T-helper 1 cell (primary cell): ENCODE results near the gene LTBP4.
"Not testable (repeated sequence)": the region's sequence is repeated elsewhere in the genome, so short reads cannot be mapped to it uniquely, and the experiment has no call there.

Experiments used
- DNase-seq, 5 donors: peaks; one replicate each; pipeline ENCODE4 v3.0.0-alpha.2; 2012 to 2020

The LTBP4 gene

DNA sequence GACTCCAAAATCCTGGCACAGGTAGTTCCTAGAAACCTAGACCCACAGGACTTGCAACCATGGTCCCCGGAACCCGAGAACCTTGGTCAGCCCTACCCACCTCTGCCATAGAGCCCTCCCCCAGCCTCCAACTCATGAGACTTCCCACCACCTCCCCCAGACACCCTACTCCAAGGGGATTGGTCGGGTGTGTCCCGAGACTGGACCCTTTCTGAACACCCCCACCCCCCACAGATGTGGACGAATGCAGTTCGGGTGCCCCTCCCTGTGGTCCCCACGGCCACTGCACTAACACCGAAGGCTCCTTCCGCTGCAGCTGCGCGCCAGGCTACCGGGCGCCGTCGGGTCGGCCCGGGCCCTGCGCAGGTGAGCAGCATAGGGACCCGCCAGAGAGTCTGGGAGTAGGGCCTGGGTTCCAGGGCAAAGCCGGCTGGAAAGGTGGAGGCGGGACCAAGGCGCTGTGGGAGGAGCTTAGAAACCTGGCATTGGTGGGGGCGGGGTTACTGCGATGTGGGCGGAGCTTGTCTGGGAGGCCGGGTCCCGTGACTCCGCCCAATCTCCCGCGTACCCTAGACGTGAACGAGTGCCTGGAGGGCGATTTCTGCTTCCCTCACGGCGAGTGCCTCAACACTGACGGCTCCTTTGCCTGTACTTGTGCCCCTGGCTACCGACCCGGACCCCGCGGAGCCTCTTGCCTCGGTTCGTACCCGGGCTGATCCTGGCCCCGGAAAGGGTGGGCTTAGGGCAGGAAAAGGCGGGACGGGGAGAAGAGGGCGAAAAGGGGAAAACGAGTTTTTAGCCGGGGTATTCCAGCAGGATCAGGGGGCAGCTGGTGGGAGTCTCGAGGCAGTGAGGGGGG lies 11.9 kb downstream of the LTBP4 start:
- DNase-seq: peak in 4 of 5 donors; percentile 54 to 76 (median 62)

DNA sequence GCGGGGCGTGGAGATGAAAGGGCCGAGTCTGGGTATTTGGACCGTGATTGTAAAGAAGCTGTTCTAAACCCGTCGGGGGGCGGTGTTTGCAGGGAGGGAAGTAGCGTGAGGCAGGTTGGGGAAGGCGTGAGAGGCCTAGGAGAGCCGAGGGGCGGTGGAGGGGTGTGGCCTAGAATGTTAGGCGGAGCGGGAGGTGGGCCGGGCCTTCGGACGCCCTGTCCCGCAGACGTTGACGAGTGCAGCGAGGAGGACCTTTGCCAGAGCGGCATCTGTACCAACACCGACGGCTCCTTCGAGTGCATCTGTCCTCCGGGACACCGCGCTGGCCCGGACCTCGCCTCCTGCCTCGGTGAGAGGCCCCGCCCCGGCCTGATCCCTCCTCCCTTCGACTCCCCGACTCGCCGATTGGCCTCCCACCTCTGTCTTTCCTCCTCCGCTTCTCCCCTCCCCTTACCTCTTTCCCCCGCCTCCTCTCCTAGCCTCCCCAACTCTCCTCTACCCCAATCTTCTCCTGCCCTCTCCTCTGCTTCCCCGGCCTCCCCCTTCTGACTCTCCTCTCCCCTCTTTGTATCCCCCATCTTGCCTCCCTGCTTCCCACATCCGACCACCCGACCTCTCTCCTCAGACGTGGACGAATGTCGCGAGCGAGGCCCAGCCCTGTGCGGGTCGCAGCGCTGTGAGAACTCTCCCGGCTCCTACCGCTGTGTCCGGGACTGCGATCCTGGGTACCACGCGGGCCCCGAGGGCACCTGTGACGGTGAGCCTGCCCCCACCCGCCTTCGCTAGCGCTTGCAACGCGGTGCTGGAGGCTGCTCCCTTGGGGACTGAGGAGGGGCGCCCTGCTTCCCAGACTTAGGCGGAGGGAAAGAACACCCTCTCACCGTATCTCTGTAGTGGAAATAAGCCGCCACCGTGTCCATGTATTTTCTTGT lies 12.8 kb downstream of the LTBP4 start:
- DNase-seq: peak; percentile 69 to 90 (median 79)

DNA sequence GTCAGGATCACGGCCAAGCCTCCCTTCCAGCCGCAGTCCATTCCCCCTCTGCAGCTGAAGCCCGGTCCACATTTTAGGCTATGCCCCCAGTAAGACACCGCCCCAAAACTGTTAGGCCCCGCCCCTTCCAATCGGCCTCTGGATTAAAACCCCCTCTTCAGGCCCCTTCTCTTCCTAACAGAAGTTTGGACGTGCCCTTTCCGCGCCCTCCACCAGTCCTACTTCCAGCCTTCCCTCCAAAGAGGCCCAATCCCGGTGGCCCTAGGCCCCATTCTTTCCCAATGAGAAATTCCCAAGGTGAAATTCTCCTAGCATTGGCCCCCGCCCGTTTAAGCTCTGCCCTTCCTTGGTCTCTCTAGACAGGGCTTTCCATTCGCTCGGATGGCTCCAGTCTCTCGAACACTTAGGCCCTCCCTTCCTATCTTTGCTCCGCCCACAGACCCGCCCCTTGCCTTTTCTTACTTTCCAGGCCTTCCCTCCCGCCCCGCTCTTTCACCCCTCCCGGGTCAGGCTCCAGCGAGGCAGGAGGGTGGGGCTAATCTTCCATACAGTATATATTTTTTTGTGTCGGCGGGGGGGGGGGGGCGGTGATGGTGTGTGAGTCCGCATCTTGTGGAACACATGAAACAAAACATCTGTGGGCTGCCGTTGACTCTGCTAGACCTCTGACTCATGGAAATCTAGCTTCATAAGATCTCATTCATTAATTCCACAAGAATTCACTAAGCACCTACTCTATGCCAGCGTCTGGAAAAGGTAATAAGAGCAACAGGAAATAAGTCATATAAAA lies 13.6 kb downstream of the LTBP4 start:
- peak; percentile 65 to 84 (median 70) for DNase-seq

DNA sequence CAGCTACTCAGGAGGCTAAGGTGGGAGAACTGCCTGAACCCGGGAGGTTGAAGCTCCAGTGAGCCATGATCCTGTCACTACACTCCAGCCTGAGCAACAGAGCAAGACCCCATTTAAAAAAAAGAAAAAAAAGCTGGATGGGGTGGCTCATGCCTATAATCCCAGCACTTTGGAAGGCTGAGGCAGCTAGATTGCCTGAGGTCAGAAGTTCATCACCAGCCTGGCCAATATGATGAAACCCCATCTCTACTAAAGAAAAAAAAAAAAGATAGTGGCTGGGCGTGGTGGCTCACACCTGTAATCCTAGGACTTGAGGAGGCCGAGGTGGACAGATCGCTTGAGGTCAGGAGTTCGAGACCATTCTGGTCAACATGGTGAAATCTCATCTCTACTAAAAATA lies 15.0 kb downstream of the LTBP4 start:
- DNase-seq: no peak

DNA sequence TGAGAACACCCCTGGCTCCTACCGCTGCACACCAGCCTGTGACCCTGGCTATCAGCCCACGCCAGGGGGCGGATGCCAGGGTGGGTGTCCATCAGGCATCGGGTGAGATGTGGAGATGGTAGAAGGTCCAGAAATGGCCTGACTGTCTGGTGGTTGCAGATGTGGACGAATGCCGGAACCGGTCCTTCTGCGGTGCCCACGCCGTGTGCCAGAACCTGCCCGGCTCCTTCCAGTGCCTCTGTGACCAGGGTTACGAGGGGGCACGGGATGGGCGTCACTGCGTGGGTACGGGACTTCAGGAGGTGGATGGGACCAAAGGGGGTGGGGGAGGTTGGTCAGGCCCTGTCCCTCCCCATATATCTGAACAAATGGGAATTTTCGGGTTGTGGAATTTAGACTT lies 15.8 kb downstream of the LTBP4 start:
- DNase-seq: no peak

DNA sequence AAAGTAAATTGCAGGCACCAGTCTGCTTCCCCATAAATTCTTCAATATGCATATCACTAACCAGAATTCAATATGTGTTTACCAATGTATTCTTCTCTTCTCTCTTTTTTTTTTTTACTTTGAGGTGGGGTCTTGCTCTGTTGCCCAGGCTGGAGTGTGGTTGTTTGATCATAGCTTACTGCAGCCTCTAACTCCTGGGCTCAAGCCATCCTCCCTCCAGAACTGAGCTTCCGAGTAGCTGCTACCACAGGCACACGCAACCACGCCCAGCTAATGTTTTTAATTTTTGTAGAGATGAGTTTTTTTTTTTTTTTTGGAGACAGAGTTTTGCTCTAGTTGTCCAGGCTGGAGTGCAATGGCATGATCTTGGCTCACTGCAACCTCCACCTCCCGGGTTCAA lies 16.8 kb downstream of the LTBP4 start:
- no peak for DNase-seq

DNA sequence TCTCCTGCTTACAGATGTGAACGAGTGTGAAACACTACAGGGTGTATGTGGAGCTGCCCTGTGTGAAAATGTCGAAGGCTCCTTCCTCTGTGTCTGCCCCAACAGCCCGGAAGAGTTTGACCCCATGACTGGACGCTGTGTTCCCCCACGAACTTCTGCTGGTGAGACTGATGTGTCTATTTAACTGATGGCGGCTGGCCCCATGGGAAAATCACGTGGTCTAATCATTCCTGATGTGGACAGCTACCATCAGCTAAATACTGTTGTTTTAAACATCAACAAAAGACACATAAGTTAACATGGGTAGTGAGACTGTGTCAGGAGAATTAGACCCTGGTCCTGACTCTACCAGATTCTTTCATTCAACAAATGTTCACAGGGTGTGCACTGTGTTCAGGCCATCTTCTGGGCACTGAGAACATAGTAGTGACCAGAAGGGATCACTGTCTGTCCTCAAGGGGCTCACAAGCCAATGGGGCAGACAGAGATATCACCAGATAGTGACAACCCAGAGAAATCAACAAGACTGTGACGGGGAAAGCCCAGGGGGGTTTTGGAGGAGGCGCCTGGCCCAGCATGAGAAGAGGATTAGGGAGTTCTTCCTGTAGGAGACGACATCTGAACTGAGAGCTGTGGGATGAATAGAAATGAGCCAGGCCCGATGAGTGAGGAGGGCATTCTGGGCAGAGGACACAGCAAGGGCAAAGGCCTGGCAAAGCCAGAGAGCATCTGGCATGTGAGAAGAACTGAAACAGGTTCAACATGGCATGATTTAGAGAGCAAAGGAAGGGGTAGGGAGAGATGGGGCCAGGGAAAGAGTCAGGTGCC lies 18.4 kb downstream of the LTBP4 start:
- no peak for DNase-seq

DNA sequence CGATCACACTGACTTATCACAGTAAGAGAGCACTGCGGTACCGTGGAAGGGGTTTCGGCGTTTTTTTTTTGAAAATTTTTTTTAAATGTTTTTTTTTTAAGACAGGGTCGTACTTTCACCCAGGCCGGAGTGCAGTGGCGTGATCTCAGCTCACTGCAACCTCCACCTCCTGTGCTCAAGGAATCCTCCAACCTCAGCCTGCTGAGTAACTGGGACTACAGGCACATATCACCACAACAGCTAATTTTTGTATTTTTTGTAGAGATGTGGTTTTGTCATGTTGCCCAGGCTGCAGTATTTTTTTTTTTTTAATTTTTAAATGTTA lies 19.0 kb downstream of the LTBP4 start:
- no peak for DNase-seq

DNA sequence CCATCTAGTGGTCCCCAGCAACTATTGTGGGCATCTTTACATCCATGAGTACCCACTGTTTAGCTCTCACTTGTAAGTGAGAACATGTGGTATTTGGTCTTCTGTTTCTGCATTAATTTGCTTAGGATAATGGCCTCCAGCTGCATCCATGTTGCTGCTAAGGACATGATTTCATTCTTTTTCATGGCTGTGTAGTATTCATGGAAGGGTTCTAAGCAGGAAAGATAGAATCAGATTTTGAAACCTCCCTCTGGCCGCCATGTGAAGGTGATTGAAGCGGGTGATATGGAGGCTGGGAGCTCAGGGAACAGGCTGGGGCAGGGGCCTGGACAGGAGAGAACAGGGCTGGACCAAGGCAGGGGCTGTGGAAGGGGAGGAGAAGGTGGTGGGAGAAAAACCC lies 20.1 kb downstream of the LTBP4 start:
- DNase-seq: no peak

DNA sequence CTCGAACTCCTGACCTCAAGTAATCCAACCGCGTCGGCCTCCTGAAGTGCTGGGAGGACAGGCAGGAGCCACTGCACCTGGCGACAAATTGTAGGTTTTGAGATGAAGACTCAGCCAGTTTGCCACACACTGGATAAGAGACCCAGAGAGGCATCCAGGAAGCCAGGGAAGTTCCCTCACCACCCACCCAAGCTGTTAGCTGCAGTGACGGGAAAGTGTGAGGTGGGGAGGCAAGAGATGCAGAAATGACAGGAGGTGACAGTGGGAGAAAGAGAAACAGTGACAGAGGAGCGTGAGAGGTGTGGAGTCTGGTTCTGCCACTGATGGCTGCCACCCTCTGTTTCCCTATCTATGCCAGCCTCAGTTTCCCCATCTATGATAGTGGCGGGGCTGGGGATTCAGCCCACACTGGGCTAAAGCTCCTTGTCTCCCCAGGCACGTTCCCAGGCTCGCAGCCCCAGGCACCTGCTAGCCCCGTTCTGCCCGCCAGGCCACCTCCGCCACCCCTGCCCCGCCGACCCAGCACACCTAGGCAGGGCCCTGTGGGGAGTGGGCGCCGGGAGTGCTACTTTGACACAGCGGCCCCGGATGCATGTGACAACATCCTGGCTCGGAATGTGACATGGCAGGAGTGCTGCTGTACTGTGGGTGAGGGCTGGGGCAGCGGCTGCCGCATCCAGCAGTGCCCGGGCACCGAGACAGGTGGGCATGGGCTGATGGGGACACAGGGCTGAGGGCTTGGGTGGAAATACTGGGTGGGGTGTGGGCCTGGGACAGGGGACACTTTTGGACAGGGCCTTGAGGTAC lies 21.0 kb downstream of the LTBP4 start:
- DNase-seq: no peak

DNA sequence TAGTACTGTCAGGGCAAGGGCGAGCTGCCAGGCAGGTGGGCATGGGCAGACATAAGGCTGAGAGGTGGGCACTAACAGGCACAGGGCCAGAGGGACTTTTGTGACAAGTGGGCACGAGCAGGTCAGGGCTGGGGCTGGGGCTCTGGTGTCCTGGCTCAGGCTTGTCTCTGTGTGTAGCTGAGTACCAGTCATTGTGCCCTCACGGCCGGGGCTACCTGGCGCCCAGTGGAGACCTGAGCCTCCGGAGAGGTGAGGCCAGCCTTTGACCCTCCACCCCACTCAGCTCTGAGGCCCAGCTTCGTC lies 21.6 kb downstream of the LTBP4 start:
- DNase-seq: no peak

DNA sequence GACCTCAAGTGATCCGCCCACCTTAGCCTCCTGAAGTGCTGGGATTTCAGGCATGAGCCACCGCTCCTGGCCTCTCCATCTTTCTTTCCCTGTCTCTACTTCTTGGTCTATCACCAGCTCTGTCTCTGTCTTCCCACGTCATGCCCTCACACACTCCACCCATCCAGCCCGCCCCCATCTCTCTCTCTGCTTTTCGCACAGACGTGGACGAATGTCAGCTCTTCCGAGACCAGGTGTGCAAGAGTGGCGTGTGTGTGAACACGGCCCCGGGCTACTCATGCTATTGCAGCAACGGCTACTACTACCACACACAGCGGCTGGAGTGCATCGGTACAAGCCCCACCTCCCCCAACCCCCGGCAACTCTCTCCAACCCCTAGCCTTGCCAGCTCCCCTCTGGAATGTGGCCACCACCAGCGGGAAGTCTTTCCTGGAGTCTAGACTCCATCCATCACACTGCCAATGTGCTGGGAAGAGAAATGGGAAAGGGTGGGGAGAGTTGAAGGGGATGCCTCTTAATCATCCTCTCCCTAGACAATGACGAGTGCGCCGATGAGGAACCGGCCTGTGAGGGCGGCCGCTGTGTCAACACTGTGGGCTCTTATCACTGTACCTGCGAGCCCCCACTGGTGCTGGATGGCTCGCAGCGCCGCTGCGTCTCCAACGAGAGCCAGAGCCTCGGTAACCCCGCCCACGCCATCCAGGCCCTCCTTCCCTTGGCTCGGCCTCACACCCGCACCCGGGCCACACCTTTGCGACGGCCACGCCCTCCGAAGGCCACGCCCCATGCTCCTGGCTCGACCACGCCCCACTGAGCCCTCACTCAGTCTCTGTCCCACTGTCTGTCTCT lies 22.5 kb downstream of the LTBP4 start:
- no peak for DNase-seq

DNA sequence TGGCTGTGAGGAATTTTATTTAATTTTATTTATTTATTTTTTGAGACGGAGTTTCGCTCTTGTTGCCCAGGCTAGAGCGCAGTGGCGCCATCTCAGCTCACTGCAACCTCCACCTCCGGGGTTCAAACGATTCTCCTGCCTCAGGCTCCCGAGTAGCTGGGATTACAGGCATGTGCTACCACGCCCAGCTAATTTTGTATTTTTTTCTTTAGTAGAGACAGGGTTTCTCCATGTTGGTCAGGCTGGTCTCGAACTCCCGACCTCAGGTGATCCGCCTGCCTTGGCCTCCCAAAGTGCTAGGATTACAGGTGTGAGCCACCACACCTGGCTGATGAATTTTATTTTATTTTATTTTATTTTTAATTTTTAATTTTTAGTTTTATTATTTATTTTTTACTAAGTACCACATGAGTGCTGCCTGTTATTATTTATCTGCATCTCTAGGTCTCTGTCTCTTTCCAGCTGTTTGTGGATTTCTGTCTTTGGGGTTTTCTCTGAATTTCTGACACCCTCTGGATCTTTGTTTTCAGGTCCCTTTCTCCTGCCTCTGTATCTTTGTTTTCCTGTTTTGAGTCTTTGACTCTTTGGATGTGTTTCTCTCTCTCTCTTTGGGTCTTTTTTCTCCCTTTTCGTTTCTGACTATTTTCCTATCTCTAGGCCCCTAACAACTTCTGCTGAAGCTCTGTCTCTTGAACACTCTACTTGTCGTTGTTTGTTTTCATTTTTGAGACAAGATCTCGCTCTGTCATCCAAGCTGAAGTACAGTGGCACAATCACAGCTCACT lies 23.4 kb downstream of the LTBP4 start:
- DNase-seq: not testable (repeated sequence)

DNA sequence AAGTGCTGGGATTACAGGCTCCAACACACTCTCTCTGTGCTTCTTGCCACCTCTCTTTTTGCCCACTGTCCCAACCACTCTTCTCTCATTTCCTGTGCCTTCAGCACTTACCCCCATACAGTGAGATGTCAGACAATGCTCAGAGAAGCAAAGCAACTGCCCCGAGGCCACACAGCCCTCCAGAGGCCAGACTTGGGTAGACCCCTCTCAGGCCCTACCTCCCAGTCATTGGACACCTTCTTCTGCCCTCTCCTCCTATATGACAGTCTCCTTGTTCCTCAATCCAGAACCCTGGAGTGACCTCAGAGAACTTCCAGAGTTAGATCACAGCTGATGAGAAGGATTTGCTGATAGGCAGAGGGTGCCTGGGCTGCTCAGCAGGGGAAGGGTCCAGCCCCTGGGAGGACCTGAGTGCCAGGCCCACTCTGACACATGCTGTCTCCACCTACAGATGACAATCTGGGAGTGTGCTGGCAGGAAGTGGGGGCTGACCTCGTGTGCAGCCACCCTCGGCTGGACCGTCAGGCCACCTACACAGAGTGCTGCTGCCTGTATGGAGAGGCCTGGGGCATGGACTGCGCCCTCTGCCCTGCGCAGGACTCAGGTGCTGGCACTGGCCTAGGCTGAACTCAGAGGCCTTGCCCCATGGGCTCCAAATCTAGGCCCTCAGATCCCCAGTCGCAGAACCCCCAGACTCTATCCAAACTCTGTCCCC lies 24.4 kb downstream of the LTBP4 start:
- DNase-seq: no peak

DNA sequence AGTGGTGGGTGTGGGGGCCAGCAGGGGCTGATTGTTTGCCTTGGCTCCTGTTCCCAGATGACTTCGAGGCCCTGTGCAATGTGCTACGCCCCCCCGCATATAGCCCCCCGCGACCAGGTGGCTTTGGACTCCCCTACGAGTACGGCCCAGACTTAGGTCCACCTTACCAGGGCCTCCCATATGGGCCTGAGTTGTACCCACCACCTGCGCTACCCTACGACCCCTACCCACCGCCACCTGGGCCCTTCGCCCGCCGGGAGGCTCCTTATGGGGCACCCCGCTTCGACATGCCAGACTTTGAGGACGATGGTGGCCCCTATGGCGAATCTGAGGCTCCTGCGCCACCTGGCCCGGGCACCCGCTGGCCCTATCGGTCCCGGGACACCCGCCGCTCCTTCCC lies 25.7 kb downstream of the LTBP4 start:
- no peak for DNase-seq

DNA sequence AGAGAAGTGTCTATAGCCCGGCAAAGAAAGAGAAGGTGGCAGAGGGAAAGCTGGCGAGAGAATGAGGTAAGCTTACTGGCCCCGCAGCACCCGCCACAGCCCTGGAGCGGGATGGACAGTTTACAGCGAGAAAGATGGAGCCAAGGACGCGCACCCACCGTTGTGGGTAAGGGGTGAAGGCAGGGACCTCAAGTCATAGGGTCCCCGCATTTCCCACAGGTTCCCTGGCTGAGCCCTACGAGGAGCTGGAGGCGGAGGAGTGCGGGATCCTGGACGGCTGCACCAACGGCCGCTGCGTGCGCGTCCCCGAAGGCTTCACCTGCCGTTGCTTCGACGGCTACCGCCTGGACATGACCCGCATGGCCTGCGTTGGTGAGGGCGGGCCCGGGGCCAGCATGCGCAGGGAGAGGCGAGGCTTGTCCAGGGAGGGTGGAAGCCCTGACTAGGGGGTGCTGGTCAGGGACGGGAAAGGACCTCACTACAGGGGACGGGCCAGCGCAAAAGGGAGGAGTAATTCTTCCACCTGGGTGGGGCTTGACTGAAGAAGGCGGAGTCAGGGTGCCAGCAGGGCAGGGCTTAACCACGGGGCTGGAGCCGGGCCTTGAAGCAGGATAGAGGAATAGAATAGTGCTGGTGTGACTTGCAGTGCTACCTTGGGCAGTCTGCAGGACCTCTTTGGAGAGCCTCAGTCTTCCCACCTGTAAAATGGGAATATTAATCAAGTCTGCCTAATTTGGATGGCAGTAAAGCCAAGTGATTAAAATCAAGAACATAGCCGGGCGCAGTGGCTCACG lies 26.5 kb downstream of the LTBP4 start:
- DNase-seq: no peak

DNA sequence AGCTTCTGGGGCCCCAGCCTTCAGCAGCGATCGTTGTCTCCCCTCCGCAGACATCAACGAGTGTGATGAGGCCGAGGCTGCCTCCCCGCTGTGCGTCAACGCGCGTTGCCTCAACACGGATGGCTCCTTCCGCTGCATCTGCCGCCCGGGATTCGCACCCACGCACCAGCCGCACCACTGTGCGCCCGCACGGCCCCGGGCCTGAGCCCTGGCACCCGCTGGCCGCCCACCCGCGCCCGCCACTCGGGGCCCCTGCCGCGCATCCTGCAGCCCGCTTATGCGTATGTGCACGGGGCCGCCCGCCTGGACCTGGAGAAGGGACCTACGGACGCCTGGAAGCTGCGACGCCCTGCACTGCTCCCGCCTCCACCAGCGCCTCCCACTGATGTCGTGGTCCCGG lies 28.2 kb downstream of the LTBP4 start:
- DNase-seq: no peak

DNA sequence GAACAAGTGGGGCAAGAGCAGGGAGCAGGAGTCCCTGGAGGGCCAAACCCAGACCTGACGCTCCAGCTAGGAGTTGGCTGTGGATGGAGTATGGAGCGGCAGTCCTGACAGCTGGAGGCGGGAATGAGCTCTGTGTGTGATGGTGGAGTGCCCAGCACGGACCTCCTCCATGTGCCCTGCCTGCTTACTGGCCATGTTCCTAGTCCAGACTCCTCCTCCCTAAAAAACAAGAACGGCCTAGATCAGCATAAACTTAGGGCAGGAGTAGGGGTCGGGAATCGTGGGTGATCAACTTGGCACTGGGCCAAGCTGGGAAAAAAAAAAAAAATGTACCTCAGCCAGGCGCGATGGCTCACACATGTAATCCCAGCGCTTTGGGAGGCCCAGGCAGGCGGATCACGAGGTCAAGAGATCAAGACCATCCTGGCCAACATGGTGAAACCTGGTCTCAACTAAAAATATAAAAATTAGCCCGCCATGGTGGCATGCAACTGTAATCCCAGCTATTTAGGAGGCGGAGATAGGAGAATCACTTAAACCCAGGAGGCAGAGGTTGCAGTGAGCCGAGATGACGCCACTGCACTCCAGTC lies 29.5 kb downstream of the LTBP4 start:
- no peak for DNase-seq
